ENCODE measurements around the gene CISD3. TPM values are rescaled to one million over a fixed set of nuclear protein-coding genes. Genes with fewer than 3 reads are reported as not detected.

Gene CISD3
- total and polyA plus RNA-seq, 2 of the 8 experiments (the other 6 are each of a cell fraction or from before 2014, with no cell fraction given) = 9.4 to 11.1 TPM

DNA sequence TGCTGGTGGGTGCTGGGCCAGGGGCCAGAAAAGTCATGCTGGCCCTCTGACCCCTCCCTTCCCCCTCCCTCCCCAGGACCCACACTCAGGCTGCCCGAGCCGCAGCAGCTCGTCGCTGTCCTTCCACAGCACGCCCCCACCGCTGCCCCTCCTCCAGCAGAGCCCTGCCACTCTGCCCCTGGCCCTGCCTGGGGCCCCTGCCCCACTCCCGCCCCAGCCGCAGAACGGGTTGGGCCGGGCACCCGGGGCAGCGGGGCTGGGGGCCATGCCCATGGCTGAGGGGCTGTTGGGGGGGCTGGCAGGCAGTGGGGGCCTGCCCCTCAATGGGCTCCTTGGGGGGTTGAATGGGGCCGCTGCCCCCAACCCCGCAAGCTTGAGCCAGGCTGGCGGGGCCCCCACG lies 8.3 kb upstream of the CISD3 start (continued):
- TF ChIP-seq, protein P1, sequence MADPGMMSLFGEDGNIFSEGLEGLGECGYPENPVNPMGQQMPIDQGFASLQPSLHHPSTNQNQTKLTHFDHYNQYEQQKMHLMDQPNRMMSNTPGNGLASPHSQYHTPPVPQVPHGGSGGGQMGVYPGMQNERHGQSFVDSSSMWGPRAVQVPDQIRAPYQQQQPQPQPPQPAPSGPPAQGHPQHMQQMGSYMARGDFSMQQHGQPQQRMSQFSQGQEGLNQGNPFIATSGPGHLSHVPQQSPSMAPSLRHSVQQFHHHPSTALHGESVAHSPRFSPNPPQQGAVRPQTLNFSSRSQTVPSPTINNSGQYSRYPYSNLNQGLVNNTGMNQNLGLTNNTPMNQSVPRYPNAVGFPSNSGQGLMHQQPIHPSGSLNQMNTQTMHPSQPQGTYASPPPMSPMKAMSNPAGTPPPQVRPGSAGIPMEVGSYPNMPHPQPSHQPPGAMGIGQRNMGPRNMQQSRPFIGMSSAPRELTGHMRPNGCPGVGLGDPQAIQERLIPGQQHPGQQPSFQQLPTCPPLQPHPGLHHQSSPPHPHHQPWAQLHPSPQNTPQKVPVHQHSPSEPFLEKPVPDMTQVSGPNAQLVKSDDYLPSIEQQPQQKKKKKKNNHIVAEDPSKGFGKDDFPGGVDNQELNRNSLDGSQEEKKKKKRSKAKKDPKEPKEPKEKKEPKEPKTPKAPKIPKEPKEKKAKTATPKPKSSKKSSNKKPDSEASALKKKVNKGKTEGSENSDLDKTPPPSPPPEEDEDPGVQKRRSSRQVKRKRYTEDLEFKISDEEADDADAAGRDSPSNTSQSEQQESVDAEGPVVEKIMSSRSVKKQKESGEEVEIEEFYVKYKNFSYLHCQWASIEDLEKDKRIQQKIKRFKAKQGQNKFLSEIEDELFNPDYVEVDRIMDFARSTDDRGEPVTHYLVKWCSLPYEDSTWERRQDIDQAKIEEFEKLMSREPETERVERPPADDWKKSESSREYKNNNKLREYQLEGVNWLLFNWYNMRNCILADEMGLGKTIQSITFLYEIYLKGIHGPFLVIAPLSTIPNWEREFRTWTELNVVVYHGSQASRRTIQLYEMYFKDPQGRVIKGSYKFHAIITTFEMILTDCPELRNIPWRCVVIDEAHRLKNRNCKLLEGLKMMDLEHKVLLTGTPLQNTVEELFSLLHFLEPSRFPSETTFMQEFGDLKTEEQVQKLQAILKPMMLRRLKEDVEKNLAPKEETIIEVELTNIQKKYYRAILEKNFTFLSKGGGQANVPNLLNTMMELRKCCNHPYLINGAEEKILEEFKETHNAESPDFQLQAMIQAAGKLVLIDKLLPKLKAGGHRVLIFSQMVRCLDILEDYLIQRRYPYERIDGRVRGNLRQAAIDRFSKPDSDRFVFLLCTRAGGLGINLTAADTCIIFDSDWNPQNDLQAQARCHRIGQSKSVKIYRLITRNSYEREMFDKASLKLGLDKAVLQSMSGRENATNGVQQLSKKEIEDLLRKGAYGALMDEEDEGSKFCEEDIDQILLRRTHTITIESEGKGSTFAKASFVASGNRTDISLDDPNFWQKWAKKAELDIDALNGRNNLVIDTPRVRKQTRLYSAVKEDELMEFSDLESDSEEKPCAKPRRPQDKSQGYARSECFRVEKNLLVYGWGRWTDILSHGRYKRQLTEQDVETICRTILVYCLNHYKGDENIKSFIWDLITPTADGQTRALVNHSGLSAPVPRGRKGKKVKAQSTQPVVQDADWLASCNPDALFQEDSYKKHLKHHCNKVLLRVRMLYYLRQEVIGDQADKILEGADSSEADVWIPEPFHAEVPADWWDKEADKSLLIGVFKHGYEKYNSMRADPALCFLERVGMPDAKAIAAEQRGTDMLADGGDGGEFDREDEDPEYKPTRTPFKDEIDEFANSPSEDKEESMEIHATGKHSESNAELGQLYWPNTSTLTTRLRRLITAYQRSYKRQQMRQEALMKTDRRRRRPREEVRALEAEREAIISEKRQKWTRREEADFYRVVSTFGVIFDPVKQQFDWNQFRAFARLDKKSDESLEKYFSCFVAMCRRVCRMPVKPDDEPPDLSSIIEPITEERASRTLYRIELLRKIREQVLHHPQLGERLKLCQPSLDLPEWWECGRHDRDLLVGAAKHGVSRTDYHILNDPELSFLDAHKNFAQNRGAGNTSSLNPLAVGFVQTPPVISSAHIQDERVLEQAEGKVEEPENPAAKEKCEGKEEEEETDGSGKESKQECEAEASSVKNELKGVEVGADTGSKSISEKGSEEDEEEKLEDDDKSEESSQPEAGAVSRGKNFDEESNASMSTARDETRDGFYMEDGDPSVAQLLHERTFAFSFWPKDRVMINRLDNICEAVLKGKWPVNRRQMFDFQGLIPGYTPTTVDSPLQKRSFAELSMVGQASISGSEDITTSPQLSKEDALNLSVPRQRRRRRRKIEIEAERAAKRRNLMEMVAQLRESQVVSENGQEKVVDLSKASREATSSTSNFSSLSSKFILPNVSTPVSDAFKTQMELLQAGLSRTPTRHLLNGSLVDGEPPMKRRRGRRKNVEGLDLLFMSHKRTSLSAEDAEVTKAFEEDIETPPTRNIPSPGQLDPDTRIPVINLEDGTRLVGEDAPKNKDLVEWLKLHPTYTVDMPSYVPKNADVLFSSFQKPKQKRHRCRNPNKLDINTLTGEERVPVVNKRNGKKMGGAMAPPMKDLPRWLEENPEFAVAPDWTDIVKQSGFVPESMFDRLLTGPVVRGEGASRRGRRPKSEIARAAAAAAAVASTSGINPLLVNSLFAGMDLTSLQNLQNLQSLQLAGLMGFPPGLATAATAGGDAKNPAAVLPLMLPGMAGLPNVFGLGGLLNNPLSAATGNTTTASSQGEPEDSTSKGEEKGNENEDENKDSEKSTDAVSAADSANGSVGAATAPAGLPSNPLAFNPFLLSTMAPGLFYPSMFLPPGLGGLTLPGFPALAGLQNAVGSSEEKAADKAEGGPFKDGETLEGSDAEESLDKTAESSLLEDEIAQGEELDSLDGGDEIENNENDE (IDR thresholded peaks at IDR 0.05; ENCODE audit: insufficient replicate concordance, low read length) = no peak
- TF ChIP-seq GABPA (IDR thresholded peaks at IDR 0.05; ENCODE audit: borderline replicate concordance, insufficient read depth, low read length) (no peak), BACH1 (IDR thresholded peaks at IDR 0.05; ENCODE audit: low read length) (no peak), ASH2L (IDR thresholded peaks at IDR 0.05; ENCODE audit: low read length) (no peak), TAF7 (optimal IDR thresholded peaks at IDR 0.05; ENCODE audit: borderline replicate concordance, low read depth, low read length) (no peak), SAP30 (IDR thresholded peaks at IDR 0.05; ENCODE audit: insufficient read depth, insufficient replicate concordance, low read length) (no peak), BCL11A (IDR thresholded peaks at IDR 0.05; ENCODE audit: low read depth in 2 of 2, low read length in 2 of 2) (no peak), PHF8 (conservative IDR thresholded peaks at IDR 0.05; ENCODE audit: low read depth, low read length) (no peak)
- TF ChIP-seq, protein P2, sequence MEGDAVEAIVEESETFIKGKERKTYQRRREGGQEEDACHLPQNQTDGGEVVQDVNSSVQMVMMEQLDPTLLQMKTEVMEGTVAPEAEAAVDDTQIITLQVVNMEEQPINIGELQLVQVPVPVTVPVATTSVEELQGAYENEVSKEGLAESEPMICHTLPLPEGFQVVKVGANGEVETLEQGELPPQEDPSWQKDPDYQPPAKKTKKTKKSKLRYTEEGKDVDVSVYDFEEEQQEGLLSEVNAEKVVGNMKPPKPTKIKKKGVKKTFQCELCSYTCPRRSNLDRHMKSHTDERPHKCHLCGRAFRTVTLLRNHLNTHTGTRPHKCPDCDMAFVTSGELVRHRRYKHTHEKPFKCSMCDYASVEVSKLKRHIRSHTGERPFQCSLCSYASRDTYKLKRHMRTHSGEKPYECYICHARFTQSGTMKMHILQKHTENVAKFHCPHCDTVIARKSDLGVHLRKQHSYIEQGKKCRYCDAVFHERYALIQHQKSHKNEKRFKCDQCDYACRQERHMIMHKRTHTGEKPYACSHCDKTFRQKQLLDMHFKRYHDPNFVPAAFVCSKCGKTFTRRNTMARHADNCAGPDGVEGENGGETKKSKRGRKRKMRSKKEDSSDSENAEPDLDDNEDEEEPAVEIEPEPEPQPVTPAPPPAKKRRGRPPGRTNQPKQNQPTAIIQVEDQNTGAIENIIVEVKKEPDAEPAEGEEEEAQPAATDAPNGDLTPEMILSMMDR (IDR thresholded peaks at IDR 0.05; ENCODE audit: control extremely low read depth in 1 of 3, insufficient read depth in 1 of 3, low read depth in 1 of 3, low read length in 3 of 3) = no peak

Measured in H1 (cell line).